ENCODE measurements around the gene TBX19. TPM values are rescaled to one million over a fixed set of nuclear protein-coding genes. Genes with fewer than 3 reads are reported as not detected.

TBX19 gene
- total RNA-seq, 1 donor from 2014 or later, result 0.78 TPM

DNA sequence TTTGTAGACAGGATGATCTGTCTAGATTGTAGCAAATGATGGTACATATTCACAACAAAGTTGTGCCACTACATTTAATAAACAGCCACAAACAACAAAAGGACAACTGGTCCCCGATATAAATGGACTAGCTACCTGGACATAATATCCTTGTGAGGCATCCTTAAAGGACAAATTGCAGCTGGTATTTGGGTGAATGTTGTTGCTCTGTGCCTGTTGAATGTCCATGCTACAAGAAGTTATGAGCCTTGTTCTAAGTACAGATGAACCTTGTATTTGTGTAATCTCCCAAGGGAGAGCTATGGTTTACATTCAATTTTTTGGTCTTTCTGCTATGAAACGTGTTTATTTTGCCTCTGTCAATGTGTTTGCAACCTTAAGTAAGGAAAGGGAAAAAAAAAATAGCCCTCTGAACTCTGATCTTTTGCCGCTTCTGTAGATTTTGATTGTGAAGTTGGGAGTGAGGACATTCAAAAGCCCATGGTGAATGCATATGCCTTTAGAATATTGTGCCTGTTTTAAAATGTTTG is 28.4 kb upstream of the TBX19 start:
- no peak overlapping the region for H3K4me3 Mint-ChIP-seq (ENCODE audit: unreplicated experiment)
- H3K27me3 Mint-ChIP-seq (ENCODE audit: unreplicated experiment), result no peaks in the 10 kb centered on the region
- no peak for DNase-seq
- H3K27ac Mint-ChIP-seq (ENCODE audit: unreplicated experiment), result no peak overlapping the region
- H3K36me3 Mint-ChIP-seq (ENCODE audit: unreplicated experiment), result peaks cover 4% of the 10 kb centered on the region
- H3K9me3 Mint-ChIP-seq (ENCODE audit: unreplicated experiment), result peaks cover 4% of the 10 kb centered on the region
- TF ChIP-seq, protein P1, sequence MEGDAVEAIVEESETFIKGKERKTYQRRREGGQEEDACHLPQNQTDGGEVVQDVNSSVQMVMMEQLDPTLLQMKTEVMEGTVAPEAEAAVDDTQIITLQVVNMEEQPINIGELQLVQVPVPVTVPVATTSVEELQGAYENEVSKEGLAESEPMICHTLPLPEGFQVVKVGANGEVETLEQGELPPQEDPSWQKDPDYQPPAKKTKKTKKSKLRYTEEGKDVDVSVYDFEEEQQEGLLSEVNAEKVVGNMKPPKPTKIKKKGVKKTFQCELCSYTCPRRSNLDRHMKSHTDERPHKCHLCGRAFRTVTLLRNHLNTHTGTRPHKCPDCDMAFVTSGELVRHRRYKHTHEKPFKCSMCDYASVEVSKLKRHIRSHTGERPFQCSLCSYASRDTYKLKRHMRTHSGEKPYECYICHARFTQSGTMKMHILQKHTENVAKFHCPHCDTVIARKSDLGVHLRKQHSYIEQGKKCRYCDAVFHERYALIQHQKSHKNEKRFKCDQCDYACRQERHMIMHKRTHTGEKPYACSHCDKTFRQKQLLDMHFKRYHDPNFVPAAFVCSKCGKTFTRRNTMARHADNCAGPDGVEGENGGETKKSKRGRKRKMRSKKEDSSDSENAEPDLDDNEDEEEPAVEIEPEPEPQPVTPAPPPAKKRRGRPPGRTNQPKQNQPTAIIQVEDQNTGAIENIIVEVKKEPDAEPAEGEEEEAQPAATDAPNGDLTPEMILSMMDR (IDR thresholded peaks at IDR 0.05; ENCODE audit: partially characterized antibody, unreplicated experiment), result no peak
- no peaks in the 10 kb centered on the region for H3K4me1 Mint-ChIP-seq (ENCODE audit: low read depth, unreplicated experiment)

DNA sequence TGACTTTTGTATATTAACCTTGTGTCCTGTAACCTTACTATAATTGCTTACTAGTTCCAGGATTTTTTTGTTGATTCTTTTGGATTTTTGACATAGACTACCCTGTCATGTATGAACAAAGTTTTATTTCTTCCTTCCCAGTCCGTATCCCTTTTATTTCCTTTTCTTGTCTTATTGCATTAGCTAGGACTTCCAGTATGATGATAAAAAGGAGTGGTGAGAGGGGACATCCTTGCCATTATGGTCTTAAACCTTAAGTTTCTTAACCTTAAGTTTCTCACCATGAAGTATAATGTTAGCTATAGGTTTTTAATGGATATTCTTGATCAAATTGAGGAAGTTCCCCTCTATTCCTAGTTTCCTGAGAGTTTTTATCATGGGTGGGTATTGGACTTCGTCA is 24.5 kb upstream of the TBX19 start:
- H3K27me3 Mint-ChIP-seq (ENCODE audit: unreplicated experiment), result peaks cover 2% of the 10 kb centered on the region
- H3K9me3 Mint-ChIP-seq (ENCODE audit: unreplicated experiment), result peaks cover 4% of the 10 kb centered on the region
- peaks cover 4% of the 10 kb centered on the region for H3K4me1 Mint-ChIP-seq (ENCODE audit: low read depth, unreplicated experiment)
- H3K27ac Mint-ChIP-seq (ENCODE audit: unreplicated experiment), result no peak overlapping the region
- DNase-seq, result no peak
- H3K4me3 Mint-ChIP-seq (ENCODE audit: unreplicated experiment), result no peak overlapping the region
- peaks cover 4% of the 10 kb centered on the region for H3K36me3 Mint-ChIP-seq (ENCODE audit: unreplicated experiment)
- TF ChIP-seq, protein P1 (IDR thresholded peaks at IDR 0.05; ENCODE audit: partially characterized antibody, unreplicated experiment), result no peak

DNA sequence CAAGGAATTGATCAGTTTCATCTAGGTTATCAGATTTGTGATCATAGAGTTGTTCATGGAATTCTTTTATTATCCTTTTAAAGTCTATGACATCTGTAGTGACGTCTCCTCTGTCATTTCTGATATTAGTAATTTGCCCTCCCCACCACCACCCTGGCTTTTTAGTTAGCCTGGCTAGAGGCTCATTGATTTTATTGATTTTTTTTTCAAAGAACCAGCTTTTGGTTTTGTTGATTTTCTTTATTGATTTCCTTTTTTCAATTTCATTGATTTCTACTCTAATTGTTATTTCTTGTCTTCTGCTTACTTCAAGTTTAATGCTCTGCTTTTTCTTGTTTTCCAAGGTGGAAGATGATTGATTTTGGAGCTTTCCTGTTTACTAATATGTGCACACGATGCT is 23.3 kb upstream of the TBX19 start:
- DNase-seq, result no peak
- H3K36me3 Mint-ChIP-seq (ENCODE audit: unreplicated experiment), result peaks cover 4% of the 10 kb centered on the region
- TF ChIP-seq, protein P1 (IDR thresholded peaks at IDR 0.05; ENCODE audit: partially characterized antibody, unreplicated experiment), result no peak
- H3K4me3 Mint-ChIP-seq (ENCODE audit: unreplicated experiment), result no peak overlapping the region
- H3K27ac Mint-ChIP-seq (ENCODE audit: unreplicated experiment), result no peak overlapping the region
- peaks cover 4% of the 10 kb centered on the region for H3K9me3 Mint-ChIP-seq (ENCODE audit: unreplicated experiment)
- H3K27me3 Mint-ChIP-seq (ENCODE audit: unreplicated experiment), result peaks cover 2% of the 10 kb centered on the region
- H3K4me1 Mint-ChIP-seq (ENCODE audit: low read depth, unreplicated experiment), result peaks cover 4% of the 10 kb centered on the region

DNA sequence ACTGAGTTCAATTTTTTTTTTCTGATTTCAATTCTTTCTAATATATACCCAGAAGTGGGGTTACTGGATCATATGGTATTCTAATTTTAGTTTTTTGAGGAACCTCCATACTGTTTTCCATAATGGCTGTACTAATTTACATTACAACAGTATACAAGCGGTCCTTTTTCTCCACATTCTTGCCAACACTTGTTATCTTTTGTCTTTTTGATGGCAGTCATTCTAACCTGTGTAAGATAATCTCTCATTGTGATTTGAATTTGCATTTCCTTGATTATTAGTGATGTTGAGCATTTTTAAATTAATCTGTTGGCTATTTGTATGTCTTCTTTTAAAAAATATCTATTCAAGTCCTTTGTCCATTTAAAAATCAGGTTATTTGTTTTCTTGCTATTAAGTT is 21.1 kb upstream of the TBX19 start:
- Mint-ChIP-seq H3K4me3 (ENCODE audit: unreplicated experiment) (no peak overlapping the region), H3K27ac (ENCODE audit: unreplicated experiment) (no peak overlapping the region), H3K27me3 (ENCODE audit: unreplicated experiment) (peaks cover 2% of the 10 kb centered on the region), H3K4me1 (ENCODE audit: low read depth, unreplicated experiment) (peaks cover 4% of the 10 kb centered on the region), H3K36me3 (ENCODE audit: unreplicated experiment) (peaks cover 10% of the 10 kb centered on the region), H3K9me3 (ENCODE audit: unreplicated experiment) (peaks cover 6% of the 10 kb centered on the region)
- DNase-seq, result no peak
- TF ChIP-seq, protein P1 (IDR thresholded peaks at IDR 0.05; ENCODE audit: partially characterized antibody, unreplicated experiment), result no peak

DNA sequence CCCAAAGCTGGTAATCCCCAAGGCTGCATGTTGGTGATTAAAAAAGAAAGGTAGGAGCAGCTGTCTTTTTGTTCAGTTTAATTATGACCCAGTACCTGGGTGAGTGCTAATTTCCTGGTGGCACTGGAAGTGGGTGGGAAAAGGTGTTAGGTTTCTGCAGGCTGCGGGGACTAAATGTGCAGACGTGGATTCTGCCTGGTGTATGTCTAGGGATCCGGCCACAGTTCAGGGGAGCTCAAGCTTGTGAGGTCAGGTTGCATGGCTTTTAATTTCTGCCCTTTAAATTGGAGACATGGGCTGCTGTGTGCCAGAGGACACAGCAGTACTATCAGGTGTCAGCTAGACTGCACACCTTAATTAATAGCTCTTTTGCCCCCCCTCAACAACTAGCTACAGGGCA is 20.3 kb upstream of the TBX19 start:
- no peak for DNase-seq
- Mint-ChIP-seq H3K9me3 (ENCODE audit: unreplicated experiment) (peaks cover 6% of the 10 kb centered on the region), H3K36me3 (ENCODE audit: unreplicated experiment) (peaks cover 10% of the 10 kb centered on the region), H3K27me3 (ENCODE audit: unreplicated experiment) (peaks cover 2% of the 10 kb centered on the region), H3K4me1 (ENCODE audit: low read depth, unreplicated experiment) (peaks cover 4% of the 10 kb centered on the region), H3K4me3 (ENCODE audit: unreplicated experiment) (no peak overlapping the region), H3K27ac (ENCODE audit: unreplicated experiment) (no peak overlapping the region)
- TF ChIP-seq, protein P1 (IDR thresholded peaks at IDR 0.05; ENCODE audit: partially characterized antibody, unreplicated experiment), result no peak
